Body of pancreas (tissue), 4 donors: ENCODE measurements around the gene B3GNT9.

ENCODE experiments used
- POLR2A ChIP-seq, 3 donors: fragments of 450-650 bp; IDR thresholded peaks; one replicate each; pipeline ENCODE4 v1.6.1; 2016; ENCODE audit warnings: antibody characterized with exemption in 3 of 3, mild to moderate bottlenecking in 2 of 3
- TF ChIP-seq, protein P1 (sequence below), 7 experiments: fragments of 450-650 bp in 4 of 7; fragments of 200-600 bp in 3 of 7; sonication (generic) in 3 of 7; IDR thresholded peaks; one replicate each; pipeline ENCODE4 v1.5.1; 2016 to 2019; ENCODE audit warnings: antibody characterized with exemption in 7 of 7

DNA sequence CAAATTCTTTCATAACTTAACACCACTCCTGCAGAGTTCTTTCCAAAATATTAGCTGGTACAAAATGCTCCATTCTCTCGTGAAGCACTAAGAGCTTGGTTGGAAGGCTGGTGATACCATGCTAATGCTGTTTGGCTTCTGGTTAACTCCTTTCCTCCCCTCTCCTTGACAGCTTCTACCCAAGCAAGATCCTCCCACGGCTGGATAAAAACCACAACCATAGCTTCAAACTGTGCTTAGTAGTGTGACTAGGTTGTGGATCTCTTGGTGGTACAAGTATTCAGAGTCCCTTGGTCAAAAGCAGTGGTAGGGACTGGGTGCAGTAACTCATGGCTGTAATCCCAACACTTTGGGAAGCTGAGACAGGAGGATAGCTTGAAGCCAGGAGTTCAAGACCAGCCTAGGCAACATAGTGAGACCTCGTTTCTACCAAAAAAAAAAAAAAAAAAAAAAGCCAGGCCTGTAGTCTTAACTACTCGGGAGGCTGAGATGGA lies 38.8 kb downstream of the B3GNT9 start:
- TF ChIP-seq POLR2A (IDR thresholded peaks at IDR 0.05): no peak
- TF ChIP-seq, protein P1, sequence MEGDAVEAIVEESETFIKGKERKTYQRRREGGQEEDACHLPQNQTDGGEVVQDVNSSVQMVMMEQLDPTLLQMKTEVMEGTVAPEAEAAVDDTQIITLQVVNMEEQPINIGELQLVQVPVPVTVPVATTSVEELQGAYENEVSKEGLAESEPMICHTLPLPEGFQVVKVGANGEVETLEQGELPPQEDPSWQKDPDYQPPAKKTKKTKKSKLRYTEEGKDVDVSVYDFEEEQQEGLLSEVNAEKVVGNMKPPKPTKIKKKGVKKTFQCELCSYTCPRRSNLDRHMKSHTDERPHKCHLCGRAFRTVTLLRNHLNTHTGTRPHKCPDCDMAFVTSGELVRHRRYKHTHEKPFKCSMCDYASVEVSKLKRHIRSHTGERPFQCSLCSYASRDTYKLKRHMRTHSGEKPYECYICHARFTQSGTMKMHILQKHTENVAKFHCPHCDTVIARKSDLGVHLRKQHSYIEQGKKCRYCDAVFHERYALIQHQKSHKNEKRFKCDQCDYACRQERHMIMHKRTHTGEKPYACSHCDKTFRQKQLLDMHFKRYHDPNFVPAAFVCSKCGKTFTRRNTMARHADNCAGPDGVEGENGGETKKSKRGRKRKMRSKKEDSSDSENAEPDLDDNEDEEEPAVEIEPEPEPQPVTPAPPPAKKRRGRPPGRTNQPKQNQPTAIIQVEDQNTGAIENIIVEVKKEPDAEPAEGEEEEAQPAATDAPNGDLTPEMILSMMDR (IDR thresholded peaks at IDR 0.05): no peak
